ENCODE results near the gene SRPX.

DNA sequence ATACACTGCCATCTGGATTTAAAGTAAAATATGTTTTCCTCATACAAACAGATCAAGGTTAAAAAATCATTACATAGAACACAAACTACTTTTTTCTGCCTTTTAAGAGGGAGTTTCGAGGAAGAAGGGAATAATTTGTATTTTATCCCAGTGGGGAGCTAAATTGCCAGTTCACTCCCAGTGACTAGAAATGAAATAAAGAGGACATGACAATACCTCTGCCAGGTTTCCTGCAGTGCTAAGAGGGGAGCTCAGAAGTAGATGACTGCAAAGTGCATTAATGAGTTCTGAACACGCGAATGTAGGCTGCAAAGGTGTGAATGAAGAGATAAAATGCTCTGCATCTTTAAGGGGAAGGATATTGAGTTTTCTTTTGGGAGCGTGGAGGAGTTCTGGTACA lies 69.7 kb downstream of the SRPX start:
- TF ChIP-seq EZH2phosphoT487 (IDR thresholded peaks at IDR 0.05; ENCODE audit: borderline replicate concordance, low read depth, low read length), result no peak
- TF ChIP-seq, protein P1, sequence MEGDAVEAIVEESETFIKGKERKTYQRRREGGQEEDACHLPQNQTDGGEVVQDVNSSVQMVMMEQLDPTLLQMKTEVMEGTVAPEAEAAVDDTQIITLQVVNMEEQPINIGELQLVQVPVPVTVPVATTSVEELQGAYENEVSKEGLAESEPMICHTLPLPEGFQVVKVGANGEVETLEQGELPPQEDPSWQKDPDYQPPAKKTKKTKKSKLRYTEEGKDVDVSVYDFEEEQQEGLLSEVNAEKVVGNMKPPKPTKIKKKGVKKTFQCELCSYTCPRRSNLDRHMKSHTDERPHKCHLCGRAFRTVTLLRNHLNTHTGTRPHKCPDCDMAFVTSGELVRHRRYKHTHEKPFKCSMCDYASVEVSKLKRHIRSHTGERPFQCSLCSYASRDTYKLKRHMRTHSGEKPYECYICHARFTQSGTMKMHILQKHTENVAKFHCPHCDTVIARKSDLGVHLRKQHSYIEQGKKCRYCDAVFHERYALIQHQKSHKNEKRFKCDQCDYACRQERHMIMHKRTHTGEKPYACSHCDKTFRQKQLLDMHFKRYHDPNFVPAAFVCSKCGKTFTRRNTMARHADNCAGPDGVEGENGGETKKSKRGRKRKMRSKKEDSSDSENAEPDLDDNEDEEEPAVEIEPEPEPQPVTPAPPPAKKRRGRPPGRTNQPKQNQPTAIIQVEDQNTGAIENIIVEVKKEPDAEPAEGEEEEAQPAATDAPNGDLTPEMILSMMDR (conservative IDR thresholded peaks at IDR 0.05; ENCODE audit: low read length), result no peak
